H1 (cell line): Measurements from ENCODE around the gene DOK1. TPM values are rescaled to one million over a fixed set of nuclear protein-coding genes. Genes with fewer than 3 reads are reported as not detected.

Experiments used
- CEBPB ChIP-seq: IDR thresholded peaks from 2 replicates; pipeline ENCODE4 v1.6.1; 2012; ENCODE audit warnings: low read depth, low read length
- EZH2 ChIP-seq: fragments of 200-600 bp; sonication (generic); IDR thresholded peaks from 2 replicates; pipeline ENCODE4 v1.7.1; 2012; ENCODE audit warnings: low read depth, mild to moderate bottlenecking, moderate library complexity, low read length, inconsistent platforms; ENCODE audit not compliant: severe bottlenecking
- RAD21 ChIP-seq, 2 experiments: IDR thresholded peaks in 1 of 2; conservative IDR thresholded peaks in 1 of 2; 2 replicates each; pipeline ENCODE4 v1.6.1; 2011; ENCODE audit warnings: low read depth in 2 of 2, low read length in 2 of 2, improper control_type of control experiment in 1 of 2, inconsistent platforms in 1 of 2, mild to moderate bottlenecking in 1 of 2, moderate library complexity in 1 of 2
- TAF1 ChIP-seq: IDR thresholded peaks from 2 replicates; pipeline ENCODE4 v1.6.1; 2011; ENCODE audit warnings: mild to moderate bottlenecking, low read depth, low read length
- TAF7 ChIP-seq: optimal IDR thresholded peaks from 2 replicates; pipeline ENCODE3; 2011; ENCODE audit warnings: low read depth, mild to moderate bottlenecking, inconsistent platforms, low read length, moderate library complexity, borderline replicate concordance
- polyA plus RNA-seq, 7 experiments: library from polyadenylated mRNA; depleted of rRNA in 3 of 7; stranded (reverse) in 5 of 7; unstranded in 2 of 7; fragments of >200 nt in 5 of 7; fragments of 200-250 nt in 2 of 7; gene quantifications; 1 replicate in 5 of 7; 2 replicates in 1 of 7; 4 replicates in 1 of 7; pipeline versions ENCODE4 v1.2.1 to v1.2.3, GENCODE V29; 2011 to 2013; ENCODE audit warnings: missing spikeins in 2 of 7, mixed read lengths in 2 of 7
- total RNA-seq: library from RNA; stranded (reverse); fragmentation: NEBNext Ultra II Directional; extraction: Animal tissue kit (Norgen Biotek cat#: 25700); gene quantifications from 2 replicates; pipeline ENCODE4 v1.2.1, GENCODE V29; 2021
- TF ChIP-seq, protein P1 (sequence below): fragments of 300-600 bp; sonication (generic); IDR thresholded peaks from 2 replicates; pipeline ENCODE4 v1.7.1; 2012; ENCODE audit warnings: low read length, moderate library complexity, mild to moderate bottlenecking, inconsistent platforms; ENCODE audit not compliant: insufficient replicate concordance
- TF ChIP-seq, protein P2 (sequence below), 3 experiments: IDR thresholded peaks; 1 replicate in 2 of 3; 2 replicates in 1 of 3; pipeline versions ENCODE4 v1.5.1 to v1.6.1; 2011; ENCODE audit warnings: low read length in 3 of 3, mild to moderate bottlenecking in 3 of 3, inconsistent platforms in 2 of 3, low read depth in 1 of 3, moderate library complexity in 1 of 3; ENCODE audit not compliant: insufficient read depth in 1 of 3; ENCODE audit errors: control extremely low read depth in 1 of 3
- TF ChIP-seq, protein P3 (sequence below): IDR thresholded peaks from 2 replicates; pipeline ENCODE4 v1.6.1; 2011; ENCODE audit warnings: low read depth, mild to moderate bottlenecking, low read length; ENCODE audit not compliant: insufficient read depth

DOK1 gene
- total and polyA plus RNA-seq, 2 of the 8 experiments (the other 6 are each of a cell fraction or from before 2014, with no cell fraction given): 11.0 to 14.3 TPM

DNA sequence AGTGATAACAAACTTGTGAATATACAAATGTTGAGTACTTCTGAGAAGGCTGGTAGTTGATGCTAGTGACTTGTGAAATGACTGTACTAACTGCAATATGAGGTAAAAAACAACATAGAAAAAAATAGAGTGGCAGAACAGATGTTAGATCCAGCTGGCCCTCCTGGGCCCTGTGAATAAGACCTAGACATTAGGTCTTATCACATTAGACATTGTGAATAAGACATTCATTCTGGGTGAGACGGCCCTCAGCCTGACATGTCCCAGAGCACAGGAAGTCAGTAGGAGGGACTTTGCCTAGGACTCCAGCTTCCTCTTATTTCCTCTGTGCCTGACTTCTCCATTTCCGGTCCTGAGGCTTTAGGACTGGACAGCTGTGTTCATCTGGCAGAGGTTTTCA is 22.9 kb downstream of the DOK1 start (continued):
- TF ChIP-seq, protein P1, sequence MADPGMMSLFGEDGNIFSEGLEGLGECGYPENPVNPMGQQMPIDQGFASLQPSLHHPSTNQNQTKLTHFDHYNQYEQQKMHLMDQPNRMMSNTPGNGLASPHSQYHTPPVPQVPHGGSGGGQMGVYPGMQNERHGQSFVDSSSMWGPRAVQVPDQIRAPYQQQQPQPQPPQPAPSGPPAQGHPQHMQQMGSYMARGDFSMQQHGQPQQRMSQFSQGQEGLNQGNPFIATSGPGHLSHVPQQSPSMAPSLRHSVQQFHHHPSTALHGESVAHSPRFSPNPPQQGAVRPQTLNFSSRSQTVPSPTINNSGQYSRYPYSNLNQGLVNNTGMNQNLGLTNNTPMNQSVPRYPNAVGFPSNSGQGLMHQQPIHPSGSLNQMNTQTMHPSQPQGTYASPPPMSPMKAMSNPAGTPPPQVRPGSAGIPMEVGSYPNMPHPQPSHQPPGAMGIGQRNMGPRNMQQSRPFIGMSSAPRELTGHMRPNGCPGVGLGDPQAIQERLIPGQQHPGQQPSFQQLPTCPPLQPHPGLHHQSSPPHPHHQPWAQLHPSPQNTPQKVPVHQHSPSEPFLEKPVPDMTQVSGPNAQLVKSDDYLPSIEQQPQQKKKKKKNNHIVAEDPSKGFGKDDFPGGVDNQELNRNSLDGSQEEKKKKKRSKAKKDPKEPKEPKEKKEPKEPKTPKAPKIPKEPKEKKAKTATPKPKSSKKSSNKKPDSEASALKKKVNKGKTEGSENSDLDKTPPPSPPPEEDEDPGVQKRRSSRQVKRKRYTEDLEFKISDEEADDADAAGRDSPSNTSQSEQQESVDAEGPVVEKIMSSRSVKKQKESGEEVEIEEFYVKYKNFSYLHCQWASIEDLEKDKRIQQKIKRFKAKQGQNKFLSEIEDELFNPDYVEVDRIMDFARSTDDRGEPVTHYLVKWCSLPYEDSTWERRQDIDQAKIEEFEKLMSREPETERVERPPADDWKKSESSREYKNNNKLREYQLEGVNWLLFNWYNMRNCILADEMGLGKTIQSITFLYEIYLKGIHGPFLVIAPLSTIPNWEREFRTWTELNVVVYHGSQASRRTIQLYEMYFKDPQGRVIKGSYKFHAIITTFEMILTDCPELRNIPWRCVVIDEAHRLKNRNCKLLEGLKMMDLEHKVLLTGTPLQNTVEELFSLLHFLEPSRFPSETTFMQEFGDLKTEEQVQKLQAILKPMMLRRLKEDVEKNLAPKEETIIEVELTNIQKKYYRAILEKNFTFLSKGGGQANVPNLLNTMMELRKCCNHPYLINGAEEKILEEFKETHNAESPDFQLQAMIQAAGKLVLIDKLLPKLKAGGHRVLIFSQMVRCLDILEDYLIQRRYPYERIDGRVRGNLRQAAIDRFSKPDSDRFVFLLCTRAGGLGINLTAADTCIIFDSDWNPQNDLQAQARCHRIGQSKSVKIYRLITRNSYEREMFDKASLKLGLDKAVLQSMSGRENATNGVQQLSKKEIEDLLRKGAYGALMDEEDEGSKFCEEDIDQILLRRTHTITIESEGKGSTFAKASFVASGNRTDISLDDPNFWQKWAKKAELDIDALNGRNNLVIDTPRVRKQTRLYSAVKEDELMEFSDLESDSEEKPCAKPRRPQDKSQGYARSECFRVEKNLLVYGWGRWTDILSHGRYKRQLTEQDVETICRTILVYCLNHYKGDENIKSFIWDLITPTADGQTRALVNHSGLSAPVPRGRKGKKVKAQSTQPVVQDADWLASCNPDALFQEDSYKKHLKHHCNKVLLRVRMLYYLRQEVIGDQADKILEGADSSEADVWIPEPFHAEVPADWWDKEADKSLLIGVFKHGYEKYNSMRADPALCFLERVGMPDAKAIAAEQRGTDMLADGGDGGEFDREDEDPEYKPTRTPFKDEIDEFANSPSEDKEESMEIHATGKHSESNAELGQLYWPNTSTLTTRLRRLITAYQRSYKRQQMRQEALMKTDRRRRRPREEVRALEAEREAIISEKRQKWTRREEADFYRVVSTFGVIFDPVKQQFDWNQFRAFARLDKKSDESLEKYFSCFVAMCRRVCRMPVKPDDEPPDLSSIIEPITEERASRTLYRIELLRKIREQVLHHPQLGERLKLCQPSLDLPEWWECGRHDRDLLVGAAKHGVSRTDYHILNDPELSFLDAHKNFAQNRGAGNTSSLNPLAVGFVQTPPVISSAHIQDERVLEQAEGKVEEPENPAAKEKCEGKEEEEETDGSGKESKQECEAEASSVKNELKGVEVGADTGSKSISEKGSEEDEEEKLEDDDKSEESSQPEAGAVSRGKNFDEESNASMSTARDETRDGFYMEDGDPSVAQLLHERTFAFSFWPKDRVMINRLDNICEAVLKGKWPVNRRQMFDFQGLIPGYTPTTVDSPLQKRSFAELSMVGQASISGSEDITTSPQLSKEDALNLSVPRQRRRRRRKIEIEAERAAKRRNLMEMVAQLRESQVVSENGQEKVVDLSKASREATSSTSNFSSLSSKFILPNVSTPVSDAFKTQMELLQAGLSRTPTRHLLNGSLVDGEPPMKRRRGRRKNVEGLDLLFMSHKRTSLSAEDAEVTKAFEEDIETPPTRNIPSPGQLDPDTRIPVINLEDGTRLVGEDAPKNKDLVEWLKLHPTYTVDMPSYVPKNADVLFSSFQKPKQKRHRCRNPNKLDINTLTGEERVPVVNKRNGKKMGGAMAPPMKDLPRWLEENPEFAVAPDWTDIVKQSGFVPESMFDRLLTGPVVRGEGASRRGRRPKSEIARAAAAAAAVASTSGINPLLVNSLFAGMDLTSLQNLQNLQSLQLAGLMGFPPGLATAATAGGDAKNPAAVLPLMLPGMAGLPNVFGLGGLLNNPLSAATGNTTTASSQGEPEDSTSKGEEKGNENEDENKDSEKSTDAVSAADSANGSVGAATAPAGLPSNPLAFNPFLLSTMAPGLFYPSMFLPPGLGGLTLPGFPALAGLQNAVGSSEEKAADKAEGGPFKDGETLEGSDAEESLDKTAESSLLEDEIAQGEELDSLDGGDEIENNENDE: no peak
- TF ChIP-seq, protein P2, sequence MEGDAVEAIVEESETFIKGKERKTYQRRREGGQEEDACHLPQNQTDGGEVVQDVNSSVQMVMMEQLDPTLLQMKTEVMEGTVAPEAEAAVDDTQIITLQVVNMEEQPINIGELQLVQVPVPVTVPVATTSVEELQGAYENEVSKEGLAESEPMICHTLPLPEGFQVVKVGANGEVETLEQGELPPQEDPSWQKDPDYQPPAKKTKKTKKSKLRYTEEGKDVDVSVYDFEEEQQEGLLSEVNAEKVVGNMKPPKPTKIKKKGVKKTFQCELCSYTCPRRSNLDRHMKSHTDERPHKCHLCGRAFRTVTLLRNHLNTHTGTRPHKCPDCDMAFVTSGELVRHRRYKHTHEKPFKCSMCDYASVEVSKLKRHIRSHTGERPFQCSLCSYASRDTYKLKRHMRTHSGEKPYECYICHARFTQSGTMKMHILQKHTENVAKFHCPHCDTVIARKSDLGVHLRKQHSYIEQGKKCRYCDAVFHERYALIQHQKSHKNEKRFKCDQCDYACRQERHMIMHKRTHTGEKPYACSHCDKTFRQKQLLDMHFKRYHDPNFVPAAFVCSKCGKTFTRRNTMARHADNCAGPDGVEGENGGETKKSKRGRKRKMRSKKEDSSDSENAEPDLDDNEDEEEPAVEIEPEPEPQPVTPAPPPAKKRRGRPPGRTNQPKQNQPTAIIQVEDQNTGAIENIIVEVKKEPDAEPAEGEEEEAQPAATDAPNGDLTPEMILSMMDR (IDR thresholded peaks at IDR 0.05; ENCODE audit: control extremely low read depth in 1 of 3, insufficient read depth in 1 of 3, low read depth in 1 of 3, low read length in 3 of 3): no peak
- TF ChIP-seq TAF1 (no peak), RAD21 (IDR thresholded peaks at IDR 0.05 in 1 of 2, conservative IDR thresholded peaks at IDR 0.05 in 1 of 2; ENCODE audit: low read depth in 2 of 2, low read length in 2 of 2) (no peak), TAF7 (no peak), CEBPB (no peak), EZH2 (no peak)
- TF ChIP-seq, protein P3, sequence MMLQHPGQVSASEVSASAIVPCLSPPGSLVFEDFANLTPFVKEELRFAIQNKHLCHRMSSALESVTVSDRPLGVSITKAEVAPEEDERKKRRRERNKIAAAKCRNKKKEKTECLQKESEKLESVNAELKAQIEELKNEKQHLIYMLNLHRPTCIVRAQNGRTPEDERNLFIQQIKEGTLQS: no peak
- TF ChIP-seq, all 59 proteins: peak for 0
